Keratinocyte (primary cell): ENCODE measurements around the gene NFATC1.

Experiments
- CTCF ChIP-seq, 3 experiments: IDR thresholded peaks in 1 of 3; conservative IDR thresholded peaks in 1 of 3; optimal IDR thresholded peaks in 1 of 3; 2 replicates in 2 of 3; 3 replicates in 1 of 3; pipeline versions ENCODE3 to v1.5.1; 2011; ENCODE audit warnings: low read length in 3 of 3, mild to moderate bottlenecking in 3 of 3, moderate library complexity in 2 of 3, control low read depth in 1 of 3, inconsistent platforms in 1 of 3; ENCODE audit not compliant: insufficient read depth in 2 of 3; ENCODE audit errors: extremely low read depth in 1 of 3
- EZH2 ChIP-seq: IDR thresholded peaks from one replicate; pipeline ENCODE4 v1.6.1; 2012; ENCODE audit warnings: inconsistent platforms, mild to moderate bottlenecking, low read length, moderate library complexity

GRCh38 chr18:79438898-79439627 lies 43.3 kb downstream of the NFATC1 start:
- TF ChIP-seq EZH2: no peak
- TF ChIP-seq CTCF (optimal IDR thresholded peaks at IDR 0.05 in 1 of 3, IDR thresholded peaks at IDR 0.05 in 1 of 3, conservative IDR thresholded peaks at IDR 0.05 in 1 of 3; ENCODE audit: extremely low read depth in 1 of 3, insufficient read depth in 2 of 3, low read length in 3 of 3): no peak
